Prostate gland (tissue), 2 donors: ENCODE data around the gene LYPD8.

Experiments
- CTCF ChIP-seq, 4 experiments: fragments of 200-600 bp in 2 of 4; fragments of 450-650 bp in 2 of 4; sonication (generic) in 2 of 4; IDR thresholded peaks; 1 replicate in 3 of 4; 2 replicates in 1 of 4; pipeline ENCODE4 v1.5.1; 2016 to 2019; ENCODE audit warnings: antibody characterized with exemption in 4 of 4, mild to moderate bottlenecking in 2 of 4, moderate library complexity in 2 of 4
- POLR2A ChIP-seq: fragments of 450-650 bp; IDR thresholded peaks from one replicate; pipeline ENCODE4 v1.6.1; 2016; ENCODE audit warnings: antibody characterized with exemption, mild to moderate bottlenecking
- POLR2AphosphoS5 ChIP-seq: sonication (generic); formaldehyde crosslinking; IDR thresholded peaks from one replicate; pipeline ENCODE4 v1.6.1; 2017; ENCODE audit warnings: antibody characterized with exemption

GRCh38 chr1:248748211-248748610 is 7.3 kb downstream of the LYPD8 start:
- no peak for TF ChIP-seq CTCF (IDR thresholded peaks at IDR 0.05)
- no peak for TF ChIP-seq POLR2A
- no peak for TF ChIP-seq POLR2AphosphoS5
